IPS DF 4.7 (cell line): Measurements from ENCODE around the gene TCF4.

ENCODE experiments used
- DNase-seq: peaks from one replicate; pipeline ENCODE4 v3.0.0-alpha.2; 2013; ENCODE audit warnings: low spot score; ENCODE audit errors: extremely low read depth

TCF4 gene

GRCh38 chr18:55243255-55243654 is 344.7 kb downstream of the TCF4 start:
- DNase-seq, result no peak

- DNase-seq, result no peak
Observed at GRCh38 chr18:55240978-55241377, 347.0 kb downstream of the TCF4 start.

GRCh38 chr18:55239740-55240139 is 348.3 kb downstream of the TCF4 start:
- no peak for DNase-seq

GRCh38 chr18:55237660-55238059 is 350.3 kb downstream of the TCF4 start:
- no peak for DNase-seq

GRCh38 chr18:55236150-55236931 is 351.7 kb downstream of the TCF4 start:
- no peak for DNase-seq

GRCh38 chr18:55235094-55235461 is 352.9 kb downstream of the TCF4 start:
- no peak for DNase-seq

GRCh38 chr18:55234366-55235093 is 353.5 kb downstream of the TCF4 start:
- no peak for DNase-seq

GRCh38 chr18:55233857-55234256 is 354.1 kb downstream of the TCF4 start:
- DNase-seq, result no peak

- no peak for DNase-seq
Observed at GRCh38 chr18:55232506-55232905, 355.5 kb downstream of the TCF4 start.

- no peak for DNase-seq
Observed at GRCh38 chr18:55229682-55230081, 358.3 kb downstream of the TCF4 start.

GRCh38 chr18:55228707-55229106 is 359.3 kb downstream of the TCF4 start:
- no peak for DNase-seq

GRCh38 chr18:55228191-55228590 is 359.8 kb downstream of the TCF4 start:
- no peak for DNase-seq

GRCh38 chr18:55227771-55228170 is 360.2 kb downstream of the TCF4 start:
- no peak for DNase-seq

GRCh38 chr18:55226044-55226443 is 361.9 kb downstream of the TCF4 start:
- no peak for DNase-seq

GRCh38 chr18:55224086-55224625 is 363.8 kb downstream of the TCF4 start:
- no peak for DNase-seq

- no peak for DNase-seq
Observed at GRCh38 chr18:55221622-55222021, 366.4 kb downstream of the TCF4 start.

- no peak for DNase-seq
Observed at GRCh38 chr18:55220523-55220922, 367.5 kb downstream of the TCF4 start.

GRCh38 chr18:55219823-55220222 is 368.2 kb downstream of the TCF4 start:
- no peak for DNase-seq

- DNase-seq, result no peak
Observed at GRCh38 chr18:55219059-55219458, 368.9 kb downstream of the TCF4 start.

- no peak for DNase-seq
Observed at GRCh38 chr18:55214969-55215368, 373.0 kb downstream of the TCF4 start.

GRCh38 chr18:55214534-55214933 is 373.5 kb downstream of the TCF4 start:
- DNase-seq, result no peak

- DNase-seq, result no peak
Observed at GRCh38 chr18:55213586-55213985, 374.4 kb downstream of the TCF4 start.

GRCh38 chr18:55206927-55207326 is 381.1 kb downstream of the TCF4 start:
- DNase-seq, result no peak
